HG03439 (cell line): ENCODE data around the gene CPT1A.

Source experiments
- ATAC-seq: cut with Tn5 transposase; IDR thresholded peaks from one replicate; pipeline ENCODE4 v1.9.1; 2021; ENCODE audit warnings: mild to moderate bottlenecking, moderate library complexity; ENCODE audit not compliant: unreplicated experiment

Gene CPT1A

GRCh38 chr11:68763181-68763721 lies 78.5 kb downstream of the CPT1A start:
- no peak for ATAC-seq

GRCh38 chr11:68762481-68762880 lies 79.2 kb downstream of the CPT1A start:
- ATAC-seq = no peak

- ATAC-seq = no peak
Measured at GRCh38 chr11:68761801-68762200, 79.9 kb downstream of the CPT1A start.

GRCh38 chr11:68759991-68760390 lies 81.7 kb downstream of the CPT1A start:
- no peak for ATAC-seq

GRCh38 chr11:68757711-68758110 lies 84.0 kb downstream of the CPT1A start:
- no peak for ATAC-seq

GRCh38 chr11:68756171-68756766 lies 85.4 kb downstream of the CPT1A start:
- ATAC-seq = no peak

GRCh38 chr11:68753300-68753699 lies 88.4 kb downstream of the CPT1A start:
- ATAC-seq = no peak

- no peak for ATAC-seq
Measured at GRCh38 chr11:68751331-68751856, 90.3 kb downstream of the CPT1A start, which contains the start of gene TESMIN. TSS of gene TESMIN (minus strand) at chr11:68751520. CDS start at chr11:68750660, 860 bp downstream.

- no peak for ATAC-seq
Measured at GRCh38 chr11:68751004-68751325, 90.8 kb downstream of the CPT1A start.

- ATAC-seq = no peak
Measured at GRCh38 chr11:68750195-68751003, 91.3 kb downstream of the CPT1A start.

- ATAC-seq = no peak
Measured at GRCh38 chr11:68749229-68750123, 92.2 kb downstream of the CPT1A start.

- no peak for ATAC-seq
Measured at GRCh38 chr11:68748061-68748460, 93.7 kb downstream of the CPT1A start.

- no peak for ATAC-seq
Measured at GRCh38 chr11:68743539-68743938, 98.2 kb downstream of the CPT1A start.

GRCh38 chr11:68741463-68741862 lies 100.3 kb downstream of the CPT1A start:
- ATAC-seq = no peak

- ATAC-seq = no peak
Measured at GRCh38 chr11:68735646-68736045, 106.1 kb downstream of the CPT1A start.

GRCh38 chr11:68735125-68735524 lies 106.6 kb downstream of the CPT1A start:
- ATAC-seq = no peak

GRCh38 chr11:68734111-68734510 lies 107.6 kb downstream of the CPT1A start:
- no peak for ATAC-seq

- no peak for ATAC-seq
Measured at GRCh38 chr11:68727783-68728182, 113.9 kb downstream of the CPT1A start.

GRCh38 chr11:68724293-68724692 lies 117.4 kb downstream of the CPT1A start:
- ATAC-seq = no peak

GRCh38 chr11:68722143-68722542 lies 119.6 kb downstream of the CPT1A start:
- ATAC-seq = no peak

- no peak for ATAC-seq
Measured at GRCh38 chr11:68721075-68721474, 120.6 kb downstream of the CPT1A start.
